IMR-90 (cell line): ENCODE data around the gene GFPT1. TPM values are rescaled to one million over a fixed set of nuclear protein-coding genes. Genes with fewer than 3 reads are reported as not detected.

ENCODE experiments used
- ATAC-seq: fragments of 200-7000 bp; cut with Tn5 transposase; 2 replicates; pipeline ENCODE4 v1.9.1; 2020; ENCODE audit warnings: low read depth, mild to moderate bottlenecking, moderate library complexity
- BruUV-seq: library from RNA; stranded (reverse); fragments of 400-500 nt; replicated peaks from 2 replicates; lab custom pipeline; 2021; lab: Mats Ljungman, UMichigan
- CTCF ChIA-PET: fragments of 300-600 bp; formaldehyde crosslinking; extraction: SDS; loops from one replicate; lab custom pipeline; 2021; ENCODE audit warnings: antibody characterized with exemption; lab: Yijun Ruan, JAX
- POLR2A ChIA-PET: fragments of 300-600 bp; sonication (Branson Sonifier 250); formaldehyde crosslinking; loops from one replicate; lab custom pipeline; 2022; ENCODE audit warnings: antibody characterized with exemption; ENCODE audit not compliant: unreplicated experiment; lab: Charles Lee
- DNase-seq: peaks from one replicate; pipeline ENCODE4 v3.0.0; 2013
- H2AFZ ChIP-seq: replicated peaks from 2 replicates; pipeline ENCODE3; 2013; ENCODE audit warnings: low read length, mild to moderate bottlenecking; ENCODE audit not compliant: poor library complexity
- H2AK5ac ChIP-seq: 2 replicates; pipeline ENCODE4 v1.6.1; 2013; ENCODE audit warnings: low read depth, low read length, inconsistent platforms
- H2AK9ac ChIP-seq: replicated peaks from 2 replicates; pipeline ENCODE3; 2013; ENCODE audit warnings: mild to moderate bottlenecking, low read depth, low read length, moderate library complexity; ENCODE audit not compliant: poor library complexity
- H2BK120ac ChIP-seq: 2 replicates; pipeline ENCODE4 v1.6.1; 2013; ENCODE audit warnings: low read depth, low read length, inconsistent platforms
- H2BK15ac ChIP-seq: 3 replicates; pipeline ENCODE4 v1.6.1; 2013; ENCODE audit warnings: low read depth, low read length, inconsistent platforms
- H2BK20ac ChIP-seq: 2 replicates; pipeline ENCODE4 v1.6.1; 2013; ENCODE audit warnings: low read depth, mild to moderate bottlenecking, inconsistent platforms, low read length, moderate library complexity
- H2BK5ac ChIP-seq: 2 replicates; pipeline ENCODE4 v1.6.1; 2013; ENCODE audit warnings: mild to moderate bottlenecking, low read depth, low read length, inconsistent platforms; ENCODE audit not compliant: poor library complexity, severe bottlenecking
- H3K14ac ChIP-seq: replicated peaks from 2 replicates; pipeline ENCODE4 v1.6.1; 2013; ENCODE audit warnings: low read depth, low read length, inconsistent platforms
- H3K18ac ChIP-seq: 2 replicates; pipeline ENCODE4 v1.6.1; 2013; ENCODE audit warnings: low read depth, low read length, control low read depth
- H3K23ac ChIP-seq: 2 replicates; pipeline ENCODE4 v1.6.1; 2013; ENCODE audit warnings: low read depth, low read length, inconsistent platforms
- H3K27ac ChIP-seq: 2 replicates; pipeline ENCODE4 v1.5.1; 2013; ENCODE audit warnings: mild to moderate bottlenecking, control low read depth, low read length; ENCODE audit not compliant: insufficient read depth
- H3K27me3 ChIP-seq: 2 replicates; pipeline ENCODE4 v1.6.1; 2013; ENCODE audit warnings: low read length; ENCODE audit not compliant: control insufficient read depth, insufficient read depth
- H3K36me3 ChIP-seq: 2 replicates; pipeline ENCODE4 v1.6.1; 2013; ENCODE audit warnings: low read length, mixed read lengths; ENCODE audit not compliant: control insufficient read depth, insufficient read depth
- H3K4ac ChIP-seq: 2 replicates; pipeline ENCODE4 v1.6.1; 2013; ENCODE audit warnings: low read depth, low read length, inconsistent platforms
- H3K4me1 ChIP-seq: 2 replicates; pipeline ENCODE4 v1.6.1; 2013; ENCODE audit warnings: low read length, mixed read lengths; ENCODE audit not compliant: control insufficient read depth, insufficient read depth
- H3K4me2 ChIP-seq: 2 replicates; pipeline ENCODE4 v1.6.1; 2013; ENCODE audit warnings: low read depth, mild to moderate bottlenecking, control low read depth, low read length, moderate library complexity
- H3K4me3 ChIP-seq: 2 replicates; pipeline ENCODE4 v1.5.1; 2013; ENCODE audit warnings: low read depth, mild to moderate bottlenecking, control low read depth, low read length, moderate library complexity; ENCODE audit not compliant: insufficient read depth
- H3K56ac ChIP-seq: 2 replicates; pipeline ENCODE4 v1.6.1; 2013; ENCODE audit warnings: low read length, inconsistent platforms; ENCODE audit not compliant: insufficient read depth; ENCODE audit errors: extremely low read depth
- H3K79me1 ChIP-seq, 2 experiments: 2 replicates each; pipeline ENCODE4 v1.6.1; 2013; ENCODE audit warnings: low read length in 2 of 2, inconsistent platforms in 1 of 2, low read depth in 1 of 2
- H3K9ac ChIP-seq: 2 replicates; pipeline ENCODE4 v1.6.1; 2013; ENCODE audit warnings: low read depth, low read length, control low read depth
- H3K9me1 ChIP-seq: 2 replicates; pipeline ENCODE4 v1.6.1; 2013; ENCODE audit warnings: low read length, inconsistent platforms; ENCODE audit not compliant: insufficient read depth
- H3K9me3 ChIP-seq: 2 replicates; pipeline ENCODE4 v1.6.1; 2013; ENCODE audit warnings: low read length; ENCODE audit not compliant: control insufficient read depth, insufficient read depth
- H4K20me1 ChIP-seq: 2 replicates; pipeline ENCODE4 v1.6.1; 2013; ENCODE audit warnings: low read length, inconsistent platforms; ENCODE audit not compliant: insufficient read depth
- H4K5ac ChIP-seq: 2 replicates; pipeline ENCODE4 v1.6.1; 2013; ENCODE audit warnings: mild to moderate bottlenecking, low read depth, low read length, control low read depth
- H4K8ac ChIP-seq, 2 experiments: 2 replicates each; pipeline ENCODE4 v1.6.1; 2013; ENCODE audit warnings: low read depth in 2 of 2, low read length in 2 of 2, control low read depth in 1 of 2, inconsistent platforms in 1 of 2
- H4K91ac ChIP-seq: 2 replicates; pipeline ENCODE4 v1.6.1; 2013; ENCODE audit warnings: low read depth, low read length, inconsistent platforms; ENCODE audit not compliant: insufficient read depth
- CEBPB ChIP-seq: IDR thresholded peaks from 2 replicates; pipeline ENCODE4 v1.6.1; 2012; ENCODE audit warnings: low read depth, low read length, improper control_type of control experiment
- CHD1 ChIP-seq: IDR thresholded peaks from 2 replicates; pipeline ENCODE4 v1.6.1; 2012; ENCODE audit warnings: low read depth, low read length, improper control_type of control experiment
- ELK1 ChIP-seq: fragments of 150-350 bp; IDR thresholded peaks from 2 replicates; pipeline ENCODE4 v1.6.1; 2016; ENCODE audit warnings: low read depth, mild to moderate bottlenecking, low read length, moderate library complexity, borderline replicate concordance
- FOS ChIP-seq: fragments of 150-350 bp; IDR thresholded peaks from 2 replicates; pipeline ENCODE4 v1.6.1; 2016; ENCODE audit warnings: low read depth, low read length
- MAZ ChIP-seq: IDR thresholded peaks from 2 replicates; pipeline ENCODE4 v1.6.1; 2012; ENCODE audit warnings: low read depth, mild to moderate bottlenecking, low read length, improper control_type of control experiment, moderate library complexity, borderline replicate concordance
- MXI1 ChIP-seq: IDR thresholded peaks from 2 replicates; pipeline ENCODE4 v1.6.1; 2012; ENCODE audit warnings: low read depth, mild to moderate bottlenecking, low read length, moderate library complexity, borderline replicate concordance
- NFE2L2 ChIP-seq: fragments of 150-350 bp; IDR thresholded peaks from 2 replicates; pipeline ENCODE4 v1.6.1; 2016; ENCODE audit warnings: low read depth, mild to moderate bottlenecking, low read length
- POLR2A ChIP-seq: IDR thresholded peaks from 2 replicates; pipeline ENCODE4 v1.6.1; 2012; ENCODE audit warnings: mild to moderate bottlenecking, low read depth, low read length
- RAD21 ChIP-seq: IDR thresholded peaks from 2 replicates; pipeline ENCODE4 v1.6.1; 2012; ENCODE audit warnings: low read length, improper control_type of control experiment
- RCOR1 ChIP-seq: IDR thresholded peaks from 2 replicates; pipeline ENCODE4 v1.6.1; 2012; ENCODE audit warnings: mild to moderate bottlenecking, low read length, improper control_type of control experiment; ENCODE audit not compliant: insufficient replicate concordance
- RFX5 ChIP-seq: IDR thresholded peaks from 2 replicates; pipeline ENCODE4 v1.8.0; 2012; ENCODE audit warnings: low read depth, mild to moderate bottlenecking, low read length, moderate library complexity
- SMC3 ChIP-seq: fragments of 150-350 bp; IDR thresholded peaks from 2 replicates; pipeline ENCODE4 v1.6.1; 2016; ENCODE audit warnings: low read depth, mild to moderate bottlenecking, antibody characterized with exemption, low read length, moderate library complexity
- WGBS, 2 experiments: methylation state at CpG; one replicate each; pipeline versions ENCODE4 v1.1.5 to v1.1.7; 2013; ENCODE audit warnings: missing lambda C conversion rate in 2 of 2; ENCODE audit not compliant: insufficient read length in 1 of 2; ENCODE audit errors: extremely low coverage in 2 of 2; 5-methylcytosine and 5-hydroxymethylcytosine counted together
- dilution Hi-C: fragments of 300-500 bp; cut with HindIII; formaldehyde crosslinking; loops from one replicate; pipeline ENCODE4 v1.14.3; 2018; ENCODE audit warnings: low sequenced_read_pairs; ENCODE audit not compliant: unreplicated experiment
- in situ Hi-C: fragments of 300-500 bp; cut with MboI; formaldehyde crosslinking; loops from 3 replicates; pipeline ENCODE4 v1.14.3; 2019; ENCODE audit warnings: low sequenced_read_pairs, inconsistent platforms, mixed read lengths
- intact Hi-C: fragments of 100-400 bp; cut with micrococcal nuclease; formaldehyde crosslinking; loops from 2 replicates; pipeline ENCODE4 v1.10.0; 2022
- polyA plus RNA-seq, 3 experiments: library from polyadenylated mRNA; depleted of rRNA; stranded (reverse); fragments of >200 nt; gene quantifications; 2 replicates each; pipeline ENCODE4 v1.2.3, GENCODE V29; 2012; ENCODE audit warnings: low replicate concordance in 1 of 3
- total RNA-seq: library from RNA; depleted of rRNA; stranded (reverse); fragments of >200 nt; gene quantifications from 2 replicates; pipeline ENCODE4 v1.2.3, GENCODE V29; 2012

Gene GFPT1
- total and polyA plus RNA-seq, 2 of the 4 experiments (the other 2 are of a cell fraction), result 23.5 to 52.9 TPM

GRCh38 chr2:69335311-69335710, 51.7 kb downstream of the GFPT1 start:
- Histone ChIP-seq H3K4me3 (no peak overlapping the region), H4K8ac (no peak overlapping the region), H3K4me1 (0 out of 2 replicates have a peak, but pooled peaks cover 1% of the 10 kb centered on the region), H3K4me2 (no peak overlapping the region), H3K4ac (no peak overlapping the region), H2BK120ac (no peak overlapping the region), H2AFZ (no peak overlapping the region), H2BK5ac (no peak overlapping the region), H3K18ac (no peak overlapping the region), H3K27me3 (no peaks in the 10 kb centered on the region), H2BK20ac (no peak overlapping the region), H4K91ac (no peak overlapping the region), H3K36me3 (peaks cover 30% of the 10 kb centered on the region), H3K14ac (no peak overlapping the region), H3K27ac (no peak overlapping the region), H3K9me3 (no peaks in the 10 kb centered on the region), H2AK5ac (no peak overlapping the region), H3K9ac (no peak overlapping the region), H4K20me1 (no peaks in the 10 kb centered on the region; the same call in 1 of the 2 replicates), H2BK15ac (no peak overlapping the region), H4K5ac (no peak overlapping the region), H2AK9ac (no peak overlapping the region), H3K79me1 (peaks cover 27 to 35% of the 10 kb centered on the region in 2 experiments), H3K56ac (no peak overlapping the region), H3K9me1 (no peaks in the 10 kb centered on the region), H3K23ac (no peak overlapping the region)
- intact Hi-C loops, result no loop called here
- POLR2A ChIA-PET, result no interaction called here
- CTCF ChIA-PET, result no interaction called here
- no peak for TF ChIP-seq RFX5
- TF ChIP-seq NFE2L2, result no peak
- TF ChIP-seq RCOR1, result no peak
- no peak for TF ChIP-seq MAZ
- TF ChIP-seq SMC3, result no peak
- TF ChIP-seq ELK1, result no peak
- TF ChIP-seq CEBPB, result no peak
- no peak for TF ChIP-seq FOS
- no peak for TF ChIP-seq CHD1
- TF ChIP-seq MXI1, result no peak
- TF ChIP-seq RAD21, result no peak
- no peak for TF ChIP-seq POLR2A
- WGBS, 2 experiments, result 0% methylated on average over 1 of the region's 2 CpGs; no CpG with 5 or more reads in 1 of the 2 experiments
- BruUV-seq, result no TSS peak
- DNase-seq (peak; percentile 30), ATAC-seq (peak; percentile 37)
- dilution Hi-C loops, result no loop called here
- in situ Hi-C loops, result no loop called here
